CD14-positive monocyte (primary cell): ENCODE results near the gene MAP3K20. TPM values are rescaled to one million over a fixed set of nuclear protein-coding genes. Genes with fewer than 3 reads are reported as not detected.

Source experiments
- DNase-seq, 3 donors: peaks; one replicate each; pipeline ENCODE4 v3.0.0-alpha.2; 2011 to 2022
- H2AFZ ChIP-seq: 2 replicates; pipeline ENCODE4 v1.6.0; 2012; ENCODE audit warnings: mild to moderate bottlenecking, low read depth, low read length, inconsistent platforms; ENCODE audit not compliant: insufficient read depth, poor library complexity, severe bottlenecking
- H3K27ac ChIP-seq, 2 donors: 1 replicate in 1 of 2; 2 replicates in 1 of 2; pipeline ENCODE4 v1.5.1; 2012 to 2013; ENCODE audit warnings: low read length in 2 of 2, control low read depth in 1 of 2, inconsistent platforms in 1 of 2, low read depth in 1 of 2, mild to moderate bottlenecking in 1 of 2
- H3K27me3 ChIP-seq, 2 donors: one replicate each; pipeline versions ENCODE4 v1.6.0 to v1.6.1; 2011 to 2013; ENCODE audit warnings: low read length in 2 of 2; ENCODE audit not compliant: control insufficient read depth in 2 of 2, insufficient read depth in 2 of 2
- H3K36me3 ChIP-seq, 2 donors: replicated peaks in 1 of 2; 1 replicate in 1 of 2; 2 replicates in 1 of 2; pipeline versions ENCODE4 v1.5.1 to v1.6.1; 2012 to 2013; ENCODE audit warnings: low read length in 2 of 2, control low read depth in 1 of 2, inconsistent platforms in 1 of 2, mild to moderate bottlenecking in 1 of 2; ENCODE audit not compliant: insufficient read depth in 2 of 2, control insufficient read depth in 1 of 2
- H3K4me1 ChIP-seq, 2 donors: 1 replicate in 1 of 2; 2 replicates in 1 of 2; pipeline versions ENCODE4 v1.5.1 to v1.6.1; 2012 to 2013; ENCODE audit warnings: low read length in 2 of 2, control low read depth in 1 of 2, inconsistent platforms in 1 of 2, mild to moderate bottlenecking in 1 of 2, moderate library complexity in 1 of 2; ENCODE audit not compliant: insufficient read depth in 2 of 2, control insufficient read depth in 1 of 2
- H3K4me2 ChIP-seq: replicated peaks from 2 replicates; pipeline ENCODE3; 2012; ENCODE audit warnings: low read length, moderate library complexity, mild to moderate bottlenecking; ENCODE audit not compliant: poor library complexity, severe bottlenecking; ENCODE audit errors: extremely low read depth
- H3K4me3 ChIP-seq, 3 experiments: fragments of 200-600 bp in 1 of 3; sonication (generic) in 1 of 3; replicated peaks in 1 of 3; 1 replicate in 2 of 3; 2 replicates in 1 of 3; pipeline ENCODE4 v1.5.1; 2011 to 2013; ENCODE audit warnings: low read length in 3 of 3, mild to moderate bottlenecking in 3 of 3, control low read depth in 2 of 3, low read depth in 2 of 3, inconsistent platforms in 1 of 3, moderate library complexity in 1 of 3
- H3K79me2 ChIP-seq: 2 replicates; pipeline ENCODE4 v1.6.0; 2012; ENCODE audit warnings: mild to moderate bottlenecking, control low read depth, inconsistent platforms, low read length, moderate library complexity; ENCODE audit not compliant: insufficient read depth
- H3K9ac ChIP-seq: 2 replicates; pipeline ENCODE4 v1.6.0; 2017; ENCODE audit warnings: low read length, mild to moderate bottlenecking; ENCODE audit not compliant: insufficient read depth, poor library complexity, severe bottlenecking
- H3K9me3 ChIP-seq, 2 donors: replicated peaks in 1 of 2; 1 replicate in 1 of 2; 2 replicates in 1 of 2; pipeline versions ENCODE4 v1.5.1 to v1.6.1; 2012 to 2013; ENCODE audit warnings: low read length in 2 of 2, control low read depth in 1 of 2; ENCODE audit not compliant: control insufficient read depth in 1 of 2, insufficient read depth in 1 of 2
- H4K20me1 ChIP-seq: 2 replicates; pipeline ENCODE4 v1.6.0; 2012; ENCODE audit warnings: mild to moderate bottlenecking, low read length, control low read depth, moderate library complexity; ENCODE audit not compliant: insufficient read depth
- H3K27ac Mint-ChIP-seq, 7 donors: one replicate each; pipeline ENCODE4 v1.8.0; 2020; ENCODE audit warnings: mild to moderate bottlenecking in 7 of 7, mixed read lengths in 7 of 7, moderate library complexity in 6 of 7, inconsistent platforms in 2 of 7
- H3K27me3 Mint-ChIP-seq, 3 donors: one replicate each; pipeline ENCODE4 v1.8.0; 2021 to 2022; ENCODE audit warnings: low read depth in 3 of 3, mild to moderate bottlenecking in 3 of 3, mixed read lengths in 3 of 3, moderate library complexity in 3 of 3, inconsistent platforms in 1 of 3
- H3K36me3 Mint-ChIP-seq, 2 donors: one replicate each; pipeline ENCODE4 v1.8.0; 2020; ENCODE audit warnings: mixed read lengths in 2 of 2, inconsistent platforms in 1 of 2, mild to moderate bottlenecking in 1 of 2
- H3K4me1 Mint-ChIP-seq: one replicate; pipeline ENCODE4 v1.8.0; 2020; ENCODE audit warnings: mild to moderate bottlenecking, mixed read lengths
- H3K4me3 Mint-ChIP-seq, 2 donors: one replicate each; pipeline ENCODE4 v1.8.0; 2020; ENCODE audit warnings: mild to moderate bottlenecking in 2 of 2, mixed read lengths in 2 of 2, moderate library complexity in 1 of 2
- H3K9me3 Mint-ChIP-seq, 7 donors: one replicate each; pipeline ENCODE4 v1.8.0; 2020 to 2022; ENCODE audit warnings: mixed read lengths in 7 of 7, mild to moderate bottlenecking in 6 of 7, moderate library complexity in 6 of 7, inconsistent platforms in 2 of 7
- CTCF ChIP-seq: fragments of 200-600 bp; IDR thresholded peaks from one replicate; pipeline ENCODE4 v1.8.0; 2022; ENCODE audit warnings: antibody characterized with exemption, mild to moderate bottlenecking
- WGBS: methylation state at CpG from one replicate; pipeline ENCODE4 v1.1.5; 2013; ENCODE audit warnings: missing lambda C conversion rate; ENCODE audit not compliant: insufficient coverage; 5-methylcytosine and 5-hydroxymethylcytosine counted together
- intact Hi-C, 2 donors: fragments of 100-400 bp; cut with micrococcal nuclease; formaldehyde crosslinking; loops; one replicate each; pipeline versions ENCODE4 v1.15.0 to v1.15.1; 2023
- polyA plus RNA-seq, 3 donors: library from polyadenylated mRNA; depleted of rRNA in 1 of 3; unstranded in 2 of 3; stranded (reverse) in 1 of 3; fragments of 300-500 nt in 2 of 3; fragments of >200 nt in 1 of 3; fragmentation: Illumina TruSeq in 2 of 3; gene quantifications; 1 replicate in 2 of 3; 2 replicates in 1 of 3; pipeline ENCODE4 v1.2.3, GENCODE V29; 2012 to 2021

The MAP3K20 gene
- polyA plus RNA-seq, 3 donors = 14.3 to 30.7 (median 21.6) TPM

GRCh38 chr2:173164396-173164795 lies 88.8 kb downstream of the MAP3K20 start:
- Histone ChIP-seq H3K36me3 (no peaks in the 10 kb centered on the region), H3K79me2 (peaks cover 14% of the 10 kb centered on the region), H2AFZ (no peak overlapping the region), H3K9me3 (peaks cover 0 to 3% of the 10 kb centered on the region in 2 donors), H3K27ac (no peak overlapping the region), H3K4me2 (no peak overlapping the region), H4K20me1 (no peaks in the 10 kb centered on the region), H3K4me1 (peaks cover 21% of the 10 kb centered on the region in 2 donors), H3K4me3 (no peak overlapping the region), H3K9ac (no peak overlapping the region), H3K27me3 (no peaks in the 10 kb centered on the region)
- WGBS = no CpG with 5 or more reads among the region's 1 CpG
- TF ChIP-seq CTCF = no peak
- no peak for DNase-seq
- intact Hi-C loops = no loop called here
- Mint-ChIP-seq H3K4me3 (no peak overlapping the region), H3K27ac (peak overlapping the region in 1 of 7 donors; percentile 58), H3K36me3 (peaks cover 7 to 17% of the 10 kb centered on the region in 2 donors), H3K4me1 (peaks cover 25% of the 10 kb centered on the region), H3K27me3 (no peaks in the 10 kb centered on the region), H3K9me3 (peaks cover 0 to 5% (median 4%) of the 10 kb centered on the region in 7 donors)

- peaks cover 0 to 8% of the 10 kb centered on the region in 2 donors for H3K36me3 ChIP-seq
- 91% methylated on average over 1 of the region's 5 CpGs for WGBS
- H3K4me2 ChIP-seq = no peak overlapping the region
- Mint-ChIP-seq H3K27me3 (no peaks in the 10 kb centered on the region), H3K27ac (no peak overlapping the region), H3K9me3 (peaks cover 0 to 5% (median 4%) of the 10 kb centered on the region in 7 donors), H3K36me3 (peaks cover 7 to 14% of the 10 kb centered on the region in 2 donors), H3K4me1 (peaks cover 13% of the 10 kb centered on the region), H3K4me3 (no peak overlapping the region)
- H2AFZ ChIP-seq = no peak overlapping the region
- no peak overlapping the region for H3K4me3 ChIP-seq
- intact Hi-C loops = loop anchor here in 1 of 2 donors (5.0 kb wide), 1 partner anchor 43 kb away; no protein-coding TSS in a partner anchor
- H3K4me1 ChIP-seq = peaks cover 8 to 9% of the 10 kb centered on the region in 2 donors
- no peak for DNase-seq
- H3K27me3 ChIP-seq = no peaks in the 10 kb centered on the region
- no peak overlapping the region for H3K27ac ChIP-seq
- H3K9ac ChIP-seq = no peak overlapping the region
- no peaks in the 10 kb centered on the region for H4K20me1 ChIP-seq
- H3K79me2 ChIP-seq = peaks cover 12% of the 10 kb centered on the region
- no peak for TF ChIP-seq CTCF
- peaks cover 0 to 3% of the 10 kb centered on the region in 2 donors for H3K9me3 ChIP-seq
Observed at GRCh38 chr2:173165443-173166238, 90.0 kb downstream of the MAP3K20 start.
